ENCODE results near the gene LITAFD.

LITAFD gene

DNA sequence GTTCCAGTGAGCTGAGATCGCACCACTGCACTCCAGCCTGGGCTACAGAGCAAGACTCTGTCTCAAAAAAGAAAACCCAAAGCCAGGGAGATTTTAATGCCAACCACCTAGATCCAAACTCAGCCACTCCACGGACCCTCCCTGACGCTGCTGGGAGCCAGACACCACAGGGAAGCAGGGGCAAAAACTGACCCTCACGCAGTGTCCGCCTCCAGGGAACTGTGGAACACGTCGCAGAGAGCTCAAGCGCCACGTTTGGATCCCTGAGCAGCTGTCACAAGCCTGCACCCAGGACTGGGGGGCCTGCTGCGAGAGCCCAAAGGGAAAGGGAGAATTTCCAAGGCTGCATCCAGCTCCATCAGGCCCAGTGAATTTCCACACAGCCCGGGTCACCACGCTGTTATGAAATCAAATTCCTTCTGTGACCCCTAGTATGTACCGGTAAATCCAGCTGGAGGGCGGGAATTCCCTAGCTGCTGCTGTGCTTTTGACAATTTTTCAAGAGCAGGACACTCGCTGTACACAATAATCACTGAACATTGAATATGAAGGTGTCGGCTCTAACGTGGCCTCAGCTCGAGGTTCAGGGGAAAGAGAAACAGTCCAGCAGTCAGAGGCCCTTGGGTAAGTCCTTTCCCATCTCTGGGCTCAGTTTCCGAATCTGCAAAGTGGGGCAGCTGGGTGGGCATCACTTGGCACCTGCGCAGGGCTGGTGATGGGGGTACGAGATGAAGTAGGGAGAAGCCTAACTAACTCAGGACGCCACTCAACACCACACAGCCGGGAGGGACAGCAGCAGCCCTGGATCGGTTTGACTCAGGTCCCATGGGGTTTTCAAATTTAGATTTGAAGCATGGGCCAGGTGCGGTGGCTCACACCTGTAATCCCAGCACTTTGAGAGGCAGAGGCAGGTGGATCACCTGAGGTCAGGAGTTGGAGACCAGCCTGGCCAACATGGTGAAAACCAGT is 22.0 kb upstream of the LITAFD start:
- FAIRE-seq (no peak), DNase-seq (ENCODE audit: insufficient read length) (no peak)
- TF ChIP-seq TAF1 (IDR thresholded peaks at IDR 0.05; ENCODE audit: borderline replicate concordance, low read depth, low read length) = no peak
- no peak for TF ChIP-seq POLR2AphosphoS5 (IDR thresholded peaks at IDR 0.05; ENCODE audit: low read depth, low read length)
- no peak for TF ChIP-seq POLR2A (IDR thresholded peaks at IDR 0.05; ENCODE audit: low read depth, low read length)

GRCh38 chr16:8861563-8862308 is 20.4 kb upstream of the LITAFD start:
- TF ChIP-seq POLR2AphosphoS5 (IDR thresholded peaks at IDR 0.05; ENCODE audit: low read depth, low read length) (no peak), TAF1 (IDR thresholded peaks at IDR 0.05; ENCODE audit: borderline replicate concordance, low read depth, low read length) (no peak), POLR2A (IDR thresholded peaks at IDR 0.05; ENCODE audit: low read depth, low read length) (no peak)
- no peak for FAIRE-seq
- DNase-seq (ENCODE audit: insufficient read length) = no peak

DNA sequence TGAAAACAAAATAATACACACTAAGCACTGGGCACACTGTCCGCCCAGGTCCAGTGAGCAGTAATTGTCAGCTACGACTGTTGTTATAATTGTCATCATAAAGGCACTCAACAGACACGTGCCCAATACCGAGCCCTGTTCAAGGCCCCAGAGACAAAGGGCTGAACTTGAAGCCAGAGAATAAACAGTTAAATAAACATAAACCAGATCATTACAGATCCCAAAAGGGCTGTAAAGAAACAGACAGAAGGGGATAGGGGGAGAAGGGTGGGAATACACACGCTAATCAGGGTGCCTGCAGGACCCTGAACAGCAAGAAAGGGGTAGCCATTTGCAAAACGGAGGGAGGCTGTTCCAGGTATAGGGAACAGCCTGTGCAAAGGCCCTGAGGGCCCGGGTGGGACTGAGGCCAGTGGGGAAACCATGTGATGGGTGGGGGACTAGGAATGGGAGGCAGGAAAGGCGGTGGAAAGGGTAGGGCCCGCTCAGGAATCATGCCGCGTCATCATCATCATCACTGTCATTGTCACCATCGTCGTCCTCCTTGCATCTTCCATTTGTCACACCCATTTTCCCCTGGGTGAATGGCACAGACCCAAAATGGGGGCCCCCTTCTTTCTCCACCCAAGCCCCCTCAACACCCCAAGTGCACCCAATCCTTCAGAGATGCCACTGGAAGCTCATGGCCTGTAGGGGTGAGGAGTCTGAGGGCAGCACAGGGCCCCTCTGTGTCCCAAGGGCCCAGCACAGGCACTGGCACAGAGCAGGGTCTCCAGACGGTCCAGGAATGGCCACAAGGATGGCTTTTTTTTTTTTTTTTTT is 19.6 kb upstream of the LITAFD start:
- TF ChIP-seq POLR2AphosphoS5 (IDR thresholded peaks at IDR 0.05; ENCODE audit: low read depth, low read length) (no peak), POLR2A (IDR thresholded peaks at IDR 0.05; ENCODE audit: low read depth, low read length) (0 out of 2 replicates have a peak, but pooled peaks have one; percentile 17)
- DNase-seq (ENCODE audit: insufficient read length) (no peak), FAIRE-seq (no peak)

GRCh38 chr16:8863594-8864424 is 18.3 kb upstream of the LITAFD start:
- DNase-seq (ENCODE audit: insufficient read length) (no peak), FAIRE-seq (no peak)
- TF ChIP-seq POLR2AphosphoS5 (IDR thresholded peaks at IDR 0.05; ENCODE audit: low read depth, low read length) (peak; percentile 56), TAF1 (IDR thresholded peaks at IDR 0.05; ENCODE audit: borderline replicate concordance, low read depth, low read length) (no peak), POLR2A (IDR thresholded peaks at IDR 0.05; ENCODE audit: low read depth, low read length) (no peak)

DNA sequence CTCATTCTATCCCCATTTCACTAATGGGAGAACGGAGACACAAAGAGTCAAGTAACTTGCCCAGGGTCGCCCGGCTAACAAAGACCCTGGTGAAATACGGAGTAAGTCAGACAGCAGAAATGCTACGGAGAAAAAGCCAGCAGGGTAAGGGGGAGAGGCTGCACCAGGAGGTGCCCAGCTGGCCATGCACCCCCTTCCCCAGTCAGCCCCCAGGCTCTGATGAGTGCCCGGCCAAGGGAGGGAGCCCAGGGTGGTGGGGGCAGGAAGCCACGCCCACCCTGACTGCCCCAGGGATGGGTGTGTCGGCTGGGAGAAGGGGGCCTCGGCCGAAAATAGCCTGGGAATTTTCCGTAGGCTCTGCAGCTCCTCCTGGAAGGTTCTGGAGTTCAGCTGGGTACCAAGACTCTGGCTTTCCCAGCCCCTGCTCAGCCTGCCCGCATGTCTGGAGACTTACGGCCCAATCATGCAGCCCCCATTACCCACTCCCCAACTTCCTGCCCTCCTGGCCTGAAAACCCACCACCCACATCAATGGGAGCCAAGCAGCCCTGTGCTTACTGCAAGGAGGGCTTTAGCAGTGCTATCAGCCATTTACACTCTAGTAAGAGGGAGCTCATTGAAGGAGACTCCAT is 17.6 kb upstream of the LITAFD start:
- TF ChIP-seq POLR2A (IDR thresholded peaks at IDR 0.05; ENCODE audit: low read depth, low read length) (no peak), POLR2AphosphoS5 (IDR thresholded peaks at IDR 0.05; ENCODE audit: low read depth, low read length) (no peak), TAF1 (IDR thresholded peaks at IDR 0.05; ENCODE audit: borderline replicate concordance, low read depth, low read length) (no peak)
- FAIRE-seq = no peak
- DNase-seq (ENCODE audit: insufficient read length) = no peak

GRCh38 chr16:8865145-8865882 is 16.8 kb upstream of the LITAFD start:
- FAIRE-seq (no peak), DNase-seq (ENCODE audit: insufficient read length) (no peak)
- no peak for TF ChIP-seq TAF1 (IDR thresholded peaks at IDR 0.05; ENCODE audit: borderline replicate concordance, low read depth, low read length)
- TF ChIP-seq POLR2AphosphoS5 (IDR thresholded peaks at IDR 0.05; ENCODE audit: low read depth, low read length) = no peak
- TF ChIP-seq POLR2A (IDR thresholded peaks at IDR 0.05; ENCODE audit: low read depth, low read length) = no peak; the same call in 1 of the 2 replicates

DNA sequence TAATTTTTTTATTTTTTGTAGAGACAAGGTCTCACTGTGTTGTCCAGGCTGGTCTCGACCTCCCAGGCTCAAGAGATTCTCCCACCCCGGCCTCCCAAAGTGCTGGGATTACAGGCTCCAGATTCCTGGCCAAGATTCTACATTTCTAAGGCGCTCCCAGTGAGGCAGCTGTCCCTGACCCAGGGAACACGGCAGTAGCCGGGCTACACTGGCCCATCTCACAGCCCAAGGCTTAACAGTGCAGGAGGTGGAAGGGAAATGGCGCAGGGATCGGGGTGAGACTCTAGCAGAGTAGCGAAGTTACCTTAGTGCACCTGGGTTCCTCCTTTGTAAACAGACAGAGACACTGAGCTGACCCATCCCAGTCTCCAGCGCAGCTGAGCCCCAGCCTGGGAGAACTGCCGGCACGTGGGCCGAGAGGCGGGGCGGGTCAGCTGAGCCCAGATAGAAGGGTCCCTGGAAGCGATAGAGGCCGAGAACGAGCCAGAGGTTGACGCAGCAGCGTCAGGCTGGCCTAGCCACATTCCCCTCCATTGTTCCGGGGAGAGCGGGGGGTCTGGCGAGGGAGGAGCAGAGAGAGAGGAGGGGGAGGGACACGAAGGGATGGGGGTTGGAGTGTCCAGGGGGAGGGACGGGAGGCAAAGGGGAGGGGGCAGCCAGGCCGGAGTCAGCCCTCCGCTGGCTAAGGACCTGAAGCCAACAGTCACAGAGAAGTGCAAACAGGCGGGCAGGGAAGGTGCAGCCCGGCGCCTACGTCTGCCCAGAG is 15.8 kb upstream of the LITAFD start:
- no peak for TF ChIP-seq POLR2A (IDR thresholded peaks at IDR 0.05; ENCODE audit: low read depth, low read length)
- TF ChIP-seq POLR2AphosphoS5 (IDR thresholded peaks at IDR 0.05; ENCODE audit: low read depth, low read length) = no peak
- no peak for TF ChIP-seq TAF1 (IDR thresholded peaks at IDR 0.05; ENCODE audit: borderline replicate concordance, low read depth, low read length)

GRCh38 chr16:8866884-8867215 is 15.3 kb upstream of the LITAFD start:
- TF ChIP-seq TAF1 (IDR thresholded peaks at IDR 0.05; ENCODE audit: borderline replicate concordance, low read depth, low read length) (no peak), POLR2A (IDR thresholded peaks at IDR 0.05; ENCODE audit: low read depth, low read length) (no peak), POLR2AphosphoS5 (IDR thresholded peaks at IDR 0.05; ENCODE audit: low read depth, low read length) (no peak)

More for the DNA sequence above, 15.8 kb upstream of the LITAFD start:
- DNase-seq (ENCODE audit: insufficient read length) (no peak), FAIRE-seq (no peak)

More at GRCh38 chr16:8866884-8867215, 15.3 kb upstream of the LITAFD start:
- DNase-seq (ENCODE audit: insufficient read length) = no peak
- no peak for FAIRE-seq
